ENCODE measurements around the gene ERP44. TPM values are rescaled to one million over a fixed set of nuclear protein-coding genes. Genes with fewer than 3 reads are reported as not detected.

Gene ERP44
- total RNA-seq, 1 donor from 2014 or later: 13.5 TPM

- DNase-seq (ENCODE audit: extremely low spot score in 2 of 2): no peak
- TF ChIP-seq POLR2AphosphoS5 (IDR thresholded peaks at IDR 0.05; ENCODE audit: insufficient read depth in 1 of 2, low read depth in 1 of 2): no peak
- TF ChIP-seq, protein P1, sequence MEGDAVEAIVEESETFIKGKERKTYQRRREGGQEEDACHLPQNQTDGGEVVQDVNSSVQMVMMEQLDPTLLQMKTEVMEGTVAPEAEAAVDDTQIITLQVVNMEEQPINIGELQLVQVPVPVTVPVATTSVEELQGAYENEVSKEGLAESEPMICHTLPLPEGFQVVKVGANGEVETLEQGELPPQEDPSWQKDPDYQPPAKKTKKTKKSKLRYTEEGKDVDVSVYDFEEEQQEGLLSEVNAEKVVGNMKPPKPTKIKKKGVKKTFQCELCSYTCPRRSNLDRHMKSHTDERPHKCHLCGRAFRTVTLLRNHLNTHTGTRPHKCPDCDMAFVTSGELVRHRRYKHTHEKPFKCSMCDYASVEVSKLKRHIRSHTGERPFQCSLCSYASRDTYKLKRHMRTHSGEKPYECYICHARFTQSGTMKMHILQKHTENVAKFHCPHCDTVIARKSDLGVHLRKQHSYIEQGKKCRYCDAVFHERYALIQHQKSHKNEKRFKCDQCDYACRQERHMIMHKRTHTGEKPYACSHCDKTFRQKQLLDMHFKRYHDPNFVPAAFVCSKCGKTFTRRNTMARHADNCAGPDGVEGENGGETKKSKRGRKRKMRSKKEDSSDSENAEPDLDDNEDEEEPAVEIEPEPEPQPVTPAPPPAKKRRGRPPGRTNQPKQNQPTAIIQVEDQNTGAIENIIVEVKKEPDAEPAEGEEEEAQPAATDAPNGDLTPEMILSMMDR (IDR thresholded peaks at IDR 0.05): no peak
- TF ChIP-seq POLR2A (IDR thresholded peaks at IDR 0.05): no peak
- Histone ChIP-seq H3K27ac (no peak overlapping the region), H3K9me3 (no peaks in the 10 kb centered on the region), H3K36me3 (peaks cover 0 to 25% of the 10 kb centered on the region in 2 donors), H3K27me3 (no peaks in the 10 kb centered on the region), H3K4me1 (no peaks in the 10 kb centered on the region), H3K4me3 (no peak overlapping the region)
- intact Hi-C loops (cut with DNase I): no loop called here
Observed at GRCh38 chr9:99971410-99971809, 127.4 kb downstream of the ERP44 start.

DNA sequence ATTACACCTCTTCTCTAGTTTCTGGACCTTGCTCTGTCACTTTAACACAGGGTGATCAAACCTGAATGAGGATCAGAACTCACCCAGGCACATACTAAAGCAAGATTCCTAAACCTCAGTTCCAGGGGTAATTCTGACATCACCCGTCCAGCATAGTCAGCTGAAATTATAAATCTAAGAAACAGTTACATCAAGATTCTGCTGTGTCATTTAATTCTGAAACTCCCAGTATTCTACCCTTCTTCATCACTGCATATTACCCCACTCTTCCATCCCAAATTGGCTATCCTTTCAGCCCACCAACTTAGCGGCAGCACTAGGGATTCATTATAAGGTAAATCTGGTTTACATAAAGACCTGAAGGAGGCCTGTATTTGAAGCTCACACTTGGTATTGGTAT, 128.3 kb downstream of the ERP44 start:
- intact Hi-C loops (cut with DNase I): no loop called here
- H3K4me1 ChIP-seq: no peaks in the 10 kb centered on the region
- no peaks in the 10 kb centered on the region for H3K9me3 ChIP-seq
- peaks cover 0 to 25% of the 10 kb centered on the region in 2 donors for H3K36me3 ChIP-seq
- no peak overlapping the region for H3K4me3 ChIP-seq
- TF ChIP-seq, protein P1 (IDR thresholded peaks at IDR 0.05): no peak
- TF ChIP-seq POLR2AphosphoS5 (IDR thresholded peaks at IDR 0.05; ENCODE audit: insufficient read depth in 1 of 2, low read depth in 1 of 2) (no peak), POLR2A (IDR thresholded peaks at IDR 0.05) (no peak)
- no peak overlapping the region for H3K27ac ChIP-seq
- DNase-seq (ENCODE audit: extremely low spot score in 2 of 2): no peak
- no peaks in the 10 kb centered on the region for H3K27me3 ChIP-seq

DNA sequence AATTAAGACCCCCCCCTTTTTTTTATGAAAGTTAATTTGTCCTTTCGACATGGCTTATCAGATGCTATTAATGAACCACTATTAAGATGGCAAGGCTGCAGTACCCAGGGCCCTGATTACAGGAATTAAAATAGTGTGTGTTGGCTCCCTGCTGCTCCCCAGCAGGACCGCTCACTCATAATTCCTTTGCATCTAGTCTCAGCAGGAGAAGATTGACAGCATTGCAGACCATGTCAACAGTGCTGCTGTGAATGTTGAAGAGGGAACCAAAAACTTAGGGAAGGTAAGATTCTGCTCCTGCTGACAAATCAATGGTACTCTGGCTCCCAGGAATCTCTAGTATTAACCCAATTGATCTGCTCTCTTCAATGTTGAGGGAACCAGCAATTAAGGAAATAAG, 131.3 kb downstream of the ERP44 start:
- no peak overlapping the region for H3K27ac ChIP-seq
- H3K9me3 ChIP-seq: no peaks in the 10 kb centered on the region
- DNase-seq (ENCODE audit: extremely low spot score in 2 of 2): no peak
- peaks cover 0 to 25% of the 10 kb centered on the region in 2 donors for H3K36me3 ChIP-seq
- no peak overlapping the region for H3K4me3 ChIP-seq
- no peaks in the 10 kb centered on the region for H3K27me3 ChIP-seq
- intact Hi-C loops (cut with DNase I): no loop called here
- no peaks in the 10 kb centered on the region for H3K4me1 ChIP-seq
- TF ChIP-seq POLR2AphosphoS5 (IDR thresholded peaks at IDR 0.05; ENCODE audit: insufficient read depth in 1 of 2, low read depth in 1 of 2) (no peak), POLR2A (IDR thresholded peaks at IDR 0.05) (no peak)
- TF ChIP-seq, protein P1 (IDR thresholded peaks at IDR 0.05): no peak

DNA sequence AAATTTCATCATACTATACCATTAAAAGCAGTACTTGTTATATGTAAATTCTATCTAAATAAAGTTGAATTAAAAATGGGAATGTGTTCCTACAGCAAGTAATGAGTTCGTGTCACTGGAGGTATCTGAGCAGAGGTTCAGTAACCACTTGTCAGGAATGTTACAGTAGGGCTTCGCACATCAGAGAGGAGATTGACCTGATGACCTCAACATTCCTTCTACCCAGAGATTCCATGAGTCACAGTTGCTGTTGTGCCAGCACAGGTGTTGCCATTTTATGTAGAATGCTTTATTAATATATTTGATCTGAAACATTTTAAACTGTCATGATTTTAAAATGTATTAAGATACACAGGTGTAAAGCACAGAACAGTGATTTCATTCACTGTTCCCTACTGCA, 132.1 kb downstream of the ERP44 start:
- intact Hi-C loops (cut with DNase I): no loop called here
- DNase-seq (ENCODE audit: extremely low spot score in 2 of 2): no peak
- H3K9me3 ChIP-seq: no peaks in the 10 kb centered on the region
- H3K4me3 ChIP-seq: no peak overlapping the region
- no peak for TF ChIP-seq POLR2AphosphoS5 (IDR thresholded peaks at IDR 0.05; ENCODE audit: insufficient read depth in 1 of 2, low read depth in 1 of 2)
- TF ChIP-seq POLR2A (IDR thresholded peaks at IDR 0.05): no peak
- TF ChIP-seq, protein P1 (IDR thresholded peaks at IDR 0.05): no peak
- H3K27ac ChIP-seq: no peak overlapping the region
- H3K36me3 ChIP-seq: peaks cover 0 to 25% of the 10 kb centered on the region in 2 donors
- no peaks in the 10 kb centered on the region for H3K27me3 ChIP-seq
- no peaks in the 10 kb centered on the region for H3K4me1 ChIP-seq

DNA sequence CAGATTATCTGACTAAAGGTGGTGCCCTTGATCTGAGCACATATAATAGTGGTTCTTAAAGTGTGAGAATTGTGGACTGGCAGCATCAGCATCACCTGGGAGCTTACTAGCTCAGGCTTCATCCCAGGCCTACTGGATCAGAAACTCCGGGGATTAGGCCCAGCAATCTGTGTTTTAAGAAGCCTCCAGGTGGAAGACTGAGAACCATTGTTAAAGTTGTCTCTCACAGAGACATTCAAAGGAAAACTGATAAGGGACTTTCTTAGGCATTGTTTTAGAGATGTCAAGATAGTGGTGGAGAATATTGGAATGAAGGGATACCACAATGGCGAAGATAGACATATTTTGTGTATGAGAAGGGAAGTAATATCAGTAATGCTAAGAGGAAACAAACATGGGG, 132.8 kb downstream of the ERP44 start:
- no peaks in the 10 kb centered on the region for H3K4me1 ChIP-seq
- no peak overlapping the region for H3K4me3 ChIP-seq
- no peaks in the 10 kb centered on the region for H3K9me3 ChIP-seq
- no peak for TF ChIP-seq POLR2AphosphoS5 (IDR thresholded peaks at IDR 0.05; ENCODE audit: insufficient read depth in 1 of 2, low read depth in 1 of 2)
- intact Hi-C loops (cut with DNase I): no loop called here
- DNase-seq (ENCODE audit: extremely low spot score in 2 of 2): no peak
- H3K27ac ChIP-seq: no peak overlapping the region
- peaks cover 0 to 29% of the 10 kb centered on the region in 2 donors for H3K36me3 ChIP-seq
- H3K27me3 ChIP-seq: no peaks in the 10 kb centered on the region

Data from vagina (tissue), 2 donors.